Fibroblast of upper back skin (primary cell): Measurements from ENCODE around the gene ERVFRD-1.
A peak's percentile ranks its signal among the peaks of the same experiment; 100 is the strongest.

Experiments used
- DNase-seq: peaks from one replicate; pipeline ENCODE4 v3.0.0-alpha.2; 2013

Gene ERVFRD-1, protein sequence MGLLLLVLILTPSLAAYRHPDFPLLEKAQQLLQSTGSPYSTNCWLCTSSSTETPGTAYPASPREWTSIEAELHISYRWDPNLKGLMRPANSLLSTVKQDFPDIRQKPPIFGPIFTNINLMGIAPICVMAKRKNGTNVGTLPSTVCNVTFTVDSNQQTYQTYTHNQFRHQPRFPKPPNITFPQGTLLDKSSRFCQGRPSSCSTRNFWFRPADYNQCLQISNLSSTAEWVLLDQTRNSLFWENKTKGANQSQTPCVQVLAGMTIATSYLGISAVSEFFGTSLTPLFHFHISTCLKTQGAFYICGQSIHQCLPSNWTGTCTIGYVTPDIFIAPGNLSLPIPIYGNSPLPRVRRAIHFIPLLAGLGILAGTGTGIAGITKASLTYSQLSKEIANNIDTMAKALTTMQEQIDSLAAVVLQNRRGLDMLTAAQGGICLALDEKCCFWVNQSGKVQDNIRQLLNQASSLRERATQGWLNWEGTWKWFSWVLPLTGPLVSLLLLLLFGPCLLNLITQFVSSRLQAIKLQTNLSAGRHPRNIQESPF

DNA sequence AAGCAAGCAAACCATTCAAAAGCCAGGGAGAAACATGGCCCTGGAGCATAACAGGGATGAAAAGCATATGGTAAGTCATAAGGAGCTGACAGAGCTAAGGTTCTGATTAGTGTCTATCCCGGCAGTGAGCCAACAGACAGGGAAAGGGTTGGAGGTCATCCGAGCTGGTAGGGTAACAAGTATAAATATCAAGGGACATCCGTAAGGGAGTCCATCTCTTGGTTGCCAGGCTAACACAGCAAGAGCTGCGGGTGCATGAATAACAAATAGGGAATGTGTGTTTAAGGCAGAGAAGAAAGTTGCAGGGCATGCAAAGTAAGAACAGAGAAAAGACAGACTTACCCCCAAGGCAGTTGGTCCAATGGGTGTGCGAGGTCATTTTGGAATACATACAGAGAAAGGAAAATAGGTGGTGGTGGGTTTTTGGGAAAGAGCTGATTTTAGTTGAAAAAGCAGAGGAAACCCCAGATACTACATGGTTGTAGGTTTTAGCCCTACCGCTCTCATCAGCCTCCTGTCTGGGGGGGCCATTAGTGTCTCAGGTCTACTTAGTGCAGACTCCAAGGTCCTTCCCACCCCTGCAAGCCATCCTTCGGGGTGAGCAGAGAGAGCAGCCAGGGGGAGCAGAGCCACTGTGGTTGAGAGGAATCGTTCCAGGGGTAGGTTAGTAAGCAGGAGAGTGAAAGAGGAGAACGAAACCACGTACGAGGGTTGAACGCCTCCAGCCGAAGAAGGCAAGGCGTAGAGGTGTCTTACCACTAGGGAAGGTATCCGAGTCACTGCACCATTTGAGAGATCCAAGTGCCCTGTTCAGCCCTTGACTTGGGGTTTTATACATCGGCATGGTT, at the start of gene ERVFRD-1:
Gene ERVFRD-1 (minus strand): TSS at position 805 of the 848 bp plus-strand sequence. CDS start 6,415 bp downstream, outside the sequence.
- no peak for DNase-seq

DNA sequence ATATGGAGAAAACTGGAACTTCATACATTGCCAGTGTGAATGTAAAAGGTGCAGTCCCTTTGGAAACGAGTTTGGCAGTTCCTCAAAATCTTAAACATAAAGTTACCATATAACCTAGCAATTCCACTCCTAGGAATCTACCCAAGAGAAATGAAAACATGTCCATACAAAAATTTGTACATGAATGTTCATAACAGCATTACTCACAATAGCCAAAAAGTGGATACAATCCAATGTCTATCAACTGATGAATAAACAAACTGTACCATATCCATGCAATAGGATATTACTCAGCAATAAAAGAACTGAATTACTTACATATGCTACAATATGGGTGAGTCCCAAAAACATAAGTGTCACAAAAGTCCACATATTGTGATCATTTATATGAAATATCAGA, 48.7 kb upstream of the ERVFRD-1 start:
- DNase-seq: peak; percentile 25

GRCh38 chr6:11155589-11155988, 44.1 kb upstream of the ERVFRD-1 start:
- no peak for DNase-seq

- no peak for DNase-seq
Measured at GRCh38 chr6:11153447-11153846, 41.9 kb upstream of the ERVFRD-1 start.

- DNase-seq: no peak
Measured at GRCh38 chr6:11152581-11152980, 41.1 kb upstream of the ERVFRD-1 start.

- DNase-seq: no peak
Measured at GRCh38 chr6:11151488-11151887, 40.0 kb upstream of the ERVFRD-1 start.

- no peak for DNase-seq
Measured at GRCh38 chr6:11149551-11149950, 38.0 kb upstream of the ERVFRD-1 start.

DNA sequence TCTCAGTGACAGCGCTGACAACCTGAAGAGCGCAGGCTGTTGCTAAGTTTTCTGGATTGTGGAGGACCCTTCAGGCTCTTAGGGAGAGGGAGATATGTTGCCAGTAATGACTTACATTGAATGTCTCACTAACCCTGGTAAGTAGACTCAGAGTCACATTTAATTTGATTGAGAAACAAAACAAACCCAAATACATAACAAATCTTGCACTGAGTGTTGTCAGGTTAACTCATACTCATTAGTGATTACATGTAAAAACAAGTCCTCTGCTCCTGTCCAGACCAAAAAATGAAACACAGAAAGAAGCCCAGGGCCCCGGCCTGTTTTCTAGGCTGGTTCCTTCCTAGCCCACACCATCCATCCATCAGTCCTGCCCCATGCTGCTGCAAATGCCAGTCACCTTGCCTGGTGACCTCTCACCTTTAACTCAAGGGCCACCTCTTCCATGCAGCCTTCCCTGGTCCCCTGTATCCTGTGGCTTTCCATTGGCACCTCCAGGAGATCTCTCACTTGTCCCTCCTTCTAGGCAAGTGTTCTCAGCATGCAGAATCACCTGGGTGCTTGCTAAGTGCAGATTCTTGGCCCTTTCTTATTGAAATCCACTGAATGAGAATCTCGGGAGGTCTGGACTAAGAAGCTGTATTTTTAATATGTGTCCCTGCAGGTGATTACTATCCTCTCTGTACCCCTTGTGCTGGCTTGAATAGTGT, 34.7 kb upstream of the ERVFRD-1 start:
- no peak for DNase-seq

DNA sequence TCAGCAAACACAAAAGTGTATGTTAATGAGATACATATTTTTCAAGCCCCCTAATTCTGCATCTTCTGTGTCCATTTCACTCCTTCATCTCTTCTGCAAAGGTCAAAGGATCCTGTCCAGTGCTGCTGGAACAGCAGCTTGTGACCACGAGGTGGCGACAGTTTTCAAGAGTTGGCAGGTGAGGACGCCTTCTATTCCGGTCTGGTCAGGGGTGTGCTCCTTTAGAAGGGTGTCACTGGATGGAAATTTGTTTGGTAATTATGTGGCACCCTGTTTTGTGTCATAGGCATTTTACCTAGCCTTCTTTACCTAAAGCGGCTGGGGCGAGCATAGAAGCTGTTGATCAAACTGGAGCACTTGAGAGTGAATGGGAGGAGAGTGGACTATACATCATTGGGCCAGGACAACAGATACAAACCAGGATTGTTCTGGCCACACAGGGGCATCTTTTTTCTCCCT, 32.9 kb upstream of the ERVFRD-1 start:
- DNase-seq: peak; percentile 72

GRCh38 chr6:11143394-11144371, 32.2 kb upstream of the ERVFRD-1 start:
- peak; percentile 77 for DNase-seq

- no peak for DNase-seq
Measured at GRCh38 chr6:11142296-11143027, 30.9 kb upstream of the ERVFRD-1 start.

- DNase-seq: no peak
Measured at GRCh38 chr6:11141295-11141694, 29.8 kb upstream of the ERVFRD-1 start.

DNA sequence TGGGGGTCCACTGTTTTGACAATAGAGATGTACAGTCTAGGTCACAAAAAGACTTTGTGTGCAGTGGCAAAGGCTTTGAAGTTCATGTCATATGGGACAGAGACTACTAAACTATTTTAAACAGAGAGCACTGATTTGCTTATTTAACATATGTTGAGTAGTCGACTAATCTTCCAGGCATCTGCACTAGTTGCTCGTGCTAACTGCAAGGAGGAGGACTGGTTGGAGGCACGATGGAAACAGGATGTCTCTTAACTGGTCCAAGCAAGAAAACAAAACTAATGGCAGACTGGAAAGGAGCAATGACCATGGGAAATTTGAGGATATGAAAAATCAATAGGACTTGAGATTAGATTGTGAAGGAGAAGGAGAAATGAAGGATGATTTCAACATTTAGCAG, 28.5 kb upstream of the ERVFRD-1 start:
- peak; percentile 68 for DNase-seq

- DNase-seq: peak; percentile 54
Measured at GRCh38 chr6:11139051-11139960, 27.8 kb upstream of the ERVFRD-1 start.

GRCh38 chr6:11136809-11137208, 25.3 kb upstream of the ERVFRD-1 start:
- no peak for DNase-seq

- no peak for DNase-seq
Measured at GRCh38 chr6:11133281-11133680, 21.8 kb upstream of the ERVFRD-1 start.

DNA sequence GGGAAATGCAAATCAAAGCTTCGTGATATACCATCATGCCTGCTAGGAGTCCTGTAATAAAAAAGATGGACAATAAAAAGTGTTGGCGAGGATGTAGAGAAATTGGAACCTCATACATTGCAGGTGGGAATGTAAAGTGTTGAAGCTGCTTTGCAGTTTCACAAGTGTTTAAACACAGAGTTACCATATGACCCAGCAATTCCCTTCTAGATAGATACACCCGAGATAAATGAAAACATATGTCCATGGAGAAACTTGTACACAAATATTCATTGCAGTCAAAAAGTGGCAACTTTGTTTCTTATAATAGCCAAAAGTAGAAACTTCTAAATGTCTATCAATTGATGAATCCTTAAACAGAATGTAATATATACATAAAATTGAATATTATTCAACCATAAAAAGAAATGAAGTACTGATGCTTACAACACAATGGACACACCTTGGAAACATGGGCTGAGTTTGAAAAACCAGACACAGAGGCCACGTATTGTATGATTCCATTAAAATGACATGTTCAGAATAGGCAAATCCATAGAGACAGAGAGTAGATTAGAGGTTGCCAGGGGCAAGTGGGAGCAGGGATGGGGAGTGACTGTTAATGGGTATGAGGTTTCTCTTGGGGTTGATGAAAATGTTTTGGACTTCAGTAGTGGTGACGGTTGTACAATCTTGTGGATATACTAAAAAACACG, 20.8 kb upstream of the ERVFRD-1 start:
- no peak for DNase-seq

DNA sequence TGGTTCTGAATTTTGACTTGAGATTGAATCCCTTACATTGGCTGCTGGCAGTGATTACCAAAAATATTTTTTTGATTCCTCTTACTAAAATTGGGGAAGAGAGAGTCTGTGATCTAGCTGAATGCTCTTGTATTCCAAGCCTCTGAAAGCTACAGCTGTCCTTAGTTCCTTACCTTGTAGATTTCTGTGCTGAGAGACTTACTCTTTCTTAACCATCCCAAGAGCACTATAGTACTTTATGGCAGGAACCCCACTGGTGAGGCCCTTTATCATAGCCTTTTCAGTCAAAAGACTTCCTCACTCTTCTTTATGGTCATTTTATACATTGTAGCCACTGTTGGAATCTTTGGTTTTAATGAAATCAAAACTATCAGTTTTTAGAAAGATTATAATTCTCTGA, 19.1 kb upstream of the ERVFRD-1 start:
- DNase-seq: no peak

DNA sequence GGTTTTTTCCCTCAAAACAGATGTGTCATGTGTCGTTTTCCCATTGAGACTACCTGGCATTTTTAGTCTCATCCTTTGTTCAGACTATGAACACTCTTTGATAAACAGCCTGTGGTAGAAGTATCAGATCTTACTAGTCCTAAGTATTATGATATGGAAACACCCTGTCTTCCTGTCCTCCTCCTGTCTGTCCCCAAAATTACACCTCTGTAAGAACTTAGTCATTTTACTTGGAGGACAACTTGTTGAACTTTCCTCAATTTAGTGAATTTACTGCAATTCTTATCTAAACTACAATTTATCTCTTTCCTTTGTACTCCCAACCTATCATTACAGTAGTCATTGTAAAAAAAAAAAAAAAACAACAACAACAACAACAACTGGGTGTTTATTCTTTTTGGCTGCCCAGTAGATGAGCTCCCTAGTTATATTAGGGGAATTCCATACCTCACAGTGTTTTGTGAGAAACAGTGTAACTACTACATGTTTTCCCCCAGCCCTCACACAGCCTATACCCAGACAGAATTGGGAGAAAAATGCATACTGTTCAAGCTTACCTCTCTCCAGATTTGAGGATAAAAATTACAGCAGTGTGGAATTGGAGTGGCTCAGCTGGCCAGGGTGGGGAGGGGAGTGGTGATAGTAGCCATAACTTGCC, 18.5 kb upstream of the ERVFRD-1 start:
- no peak for DNase-seq
